ENCODE measurements around the gene ZNF823. TPM values are rescaled to one million over a fixed set of nuclear protein-coding genes. Genes with fewer than 3 reads are reported as not detected.

The ZNF823 gene
- total RNA-seq, 1 experiment from 2014 or later = 17.0 TPM

DNA sequence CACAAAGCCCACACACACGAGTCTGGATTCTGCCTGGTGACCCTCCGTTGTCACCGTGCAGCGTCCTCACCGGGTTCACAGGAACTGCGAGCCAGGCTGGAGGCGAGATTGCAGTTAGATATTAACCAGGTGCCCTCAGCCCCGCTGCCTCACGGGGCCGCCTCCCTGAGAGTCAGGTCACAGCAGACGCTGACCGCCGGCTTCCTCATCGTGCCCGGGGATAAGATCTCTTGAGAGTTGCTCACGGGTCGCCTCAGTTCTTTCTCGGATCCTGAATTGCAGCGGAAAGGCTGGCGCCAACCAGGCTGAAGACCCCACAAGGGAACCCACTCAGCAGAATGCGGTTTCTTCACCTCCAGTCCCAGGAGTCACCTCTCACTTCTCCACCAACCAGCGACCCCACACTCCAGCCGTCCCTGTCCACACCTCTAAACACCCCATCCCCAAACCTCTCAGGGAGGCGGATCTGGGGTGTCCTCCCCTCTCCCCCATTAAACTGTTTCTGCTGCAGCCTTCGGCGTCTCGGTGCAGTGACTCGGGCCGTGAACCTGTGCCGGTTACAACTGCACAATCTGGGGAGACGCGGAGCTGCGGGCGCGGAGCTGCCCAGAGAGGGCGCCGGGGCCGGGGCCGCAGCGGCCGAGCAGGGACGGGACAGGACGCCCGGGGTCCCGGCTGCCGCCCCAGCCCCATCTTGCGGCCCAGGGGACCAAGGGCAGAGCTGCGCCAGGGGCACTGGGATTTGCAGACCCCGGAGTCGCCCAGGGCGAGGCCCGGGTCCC, 591 bp downstream of the ZNF823 start:
- peak; percentile 70 for DNase-seq (ENCODE audit: low read depth)

DNA sequence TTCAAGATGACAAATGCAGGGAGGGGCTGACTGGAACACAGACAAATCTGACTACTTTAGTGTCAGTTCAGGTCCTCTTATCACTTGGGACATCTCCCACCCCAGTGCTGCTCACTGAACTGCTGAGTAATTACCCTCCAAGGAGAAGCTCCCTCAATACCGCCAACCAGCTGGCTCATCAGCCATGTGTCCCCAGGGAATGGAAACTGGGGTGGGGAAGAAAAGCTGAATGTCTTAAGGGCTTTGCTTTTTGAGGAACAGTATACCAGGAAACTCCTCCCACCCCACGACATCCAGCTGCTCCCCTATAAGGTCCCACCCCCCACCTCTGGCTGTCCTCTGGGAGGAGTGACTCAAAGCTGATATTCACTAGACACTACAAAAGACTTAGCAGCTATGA, 2.0 kb downstream of the ZNF823 start:
- DNase-seq (ENCODE audit: low read depth) = peak; percentile 93

DNA sequence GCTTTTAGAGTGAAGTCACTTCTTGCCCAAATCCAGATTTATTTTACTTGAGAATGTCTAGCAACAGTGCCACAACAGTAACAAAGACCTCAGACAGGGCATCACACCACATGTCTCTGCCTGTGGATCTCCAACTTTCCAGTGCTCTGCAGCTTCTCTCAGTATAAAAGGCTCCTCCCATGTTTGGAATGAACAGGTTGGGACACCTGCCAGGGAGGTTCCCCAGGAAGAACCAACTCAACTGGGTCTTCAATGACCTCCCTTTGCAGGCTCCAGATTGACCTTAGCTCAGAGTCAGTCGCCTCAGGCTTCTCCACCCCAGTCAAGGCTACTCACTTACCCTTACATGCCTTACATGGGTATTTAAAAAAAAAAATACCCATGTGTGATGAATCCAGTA, 3.4 kb downstream of the ZNF823 start:
- no peak for DNase-seq (ENCODE audit: low read depth)

DNA sequence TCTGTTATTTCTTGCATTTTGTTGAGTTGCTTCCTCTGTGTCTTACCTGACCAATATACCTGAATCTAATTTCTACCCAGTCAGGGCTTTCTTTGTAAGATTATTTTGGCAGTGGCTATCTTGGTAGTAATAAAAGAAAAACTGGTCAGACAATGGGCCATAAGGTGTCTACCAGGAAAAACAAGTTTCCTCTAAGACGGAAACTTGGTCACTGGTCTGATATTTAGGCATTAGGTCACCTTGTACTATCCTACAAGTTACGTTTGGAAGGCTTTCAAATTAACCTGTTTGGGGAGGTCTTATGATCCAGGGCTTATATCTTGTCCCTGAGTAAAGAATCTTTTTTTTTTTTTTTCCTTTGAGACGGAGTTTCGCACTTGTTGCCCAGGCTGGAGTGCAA, 9.2 kb downstream of the ZNF823 start:
- no peak for DNase-seq (ENCODE audit: low read depth)

DNA sequence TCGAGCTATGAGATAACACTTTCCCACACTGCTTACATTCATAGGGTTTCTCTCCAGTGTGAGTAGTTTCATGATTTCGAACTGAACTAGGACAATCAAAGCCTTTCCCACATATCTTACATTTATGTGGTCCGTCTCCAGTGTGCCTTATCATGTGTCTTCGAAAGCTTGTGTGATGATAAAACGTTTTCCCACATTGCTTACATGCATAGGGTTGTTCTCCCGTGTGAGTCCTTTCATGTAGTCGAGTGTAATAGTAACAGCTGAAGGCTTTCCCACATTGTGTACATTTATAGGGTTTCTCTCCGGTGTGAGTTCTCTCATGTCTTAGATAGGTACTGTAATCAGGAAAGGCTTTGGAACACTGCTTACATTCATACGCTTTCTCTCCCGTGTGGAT, 16.3 kb downstream of the ZNF823 start:
- peak; percentile 6 for DNase-seq (ENCODE audit: low read depth)

DNA sequence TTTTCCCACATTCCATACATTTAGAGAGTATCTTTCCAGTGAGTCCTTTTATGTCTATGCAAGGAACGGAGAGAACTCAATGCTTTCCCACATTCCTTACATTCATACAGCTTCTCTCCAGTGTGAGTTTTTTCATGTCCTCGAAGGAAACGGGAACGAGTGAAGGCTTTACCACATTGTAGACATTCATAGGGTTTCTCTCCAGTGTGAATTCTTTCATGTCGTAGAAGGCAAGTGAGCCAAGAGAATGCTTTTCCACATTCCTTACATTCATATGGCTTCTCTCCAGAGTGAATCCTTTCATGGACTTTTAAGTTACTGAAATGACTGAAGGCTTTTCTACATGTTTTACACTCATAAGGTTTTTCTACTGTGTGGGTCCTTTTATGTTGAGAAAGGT, 17.1 kb downstream of the ZNF823 start:
- DNase-seq (ENCODE audit: low read depth) = no peak

DNA sequence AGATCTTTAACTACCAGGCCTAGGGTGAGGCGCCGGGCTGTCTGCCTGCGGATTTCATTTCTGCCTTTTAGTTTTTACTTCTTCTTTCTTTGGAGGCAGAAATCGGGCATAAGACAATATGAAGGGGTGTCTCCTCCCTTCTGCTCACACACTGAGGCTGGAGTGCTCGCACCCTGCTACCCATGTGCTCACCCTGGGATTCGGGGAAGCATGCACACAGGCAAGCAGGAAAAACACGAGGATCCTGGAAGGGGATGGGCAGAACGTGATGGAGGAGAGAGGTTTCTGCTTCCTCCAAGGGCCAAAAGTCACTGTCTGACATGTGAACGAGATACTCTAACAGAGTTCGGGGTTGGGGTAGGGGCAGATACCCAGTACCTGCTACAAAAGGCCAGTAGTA, 28.4 kb downstream of the ZNF823 start:
- no peak for DNase-seq (ENCODE audit: low read depth)

DNA sequence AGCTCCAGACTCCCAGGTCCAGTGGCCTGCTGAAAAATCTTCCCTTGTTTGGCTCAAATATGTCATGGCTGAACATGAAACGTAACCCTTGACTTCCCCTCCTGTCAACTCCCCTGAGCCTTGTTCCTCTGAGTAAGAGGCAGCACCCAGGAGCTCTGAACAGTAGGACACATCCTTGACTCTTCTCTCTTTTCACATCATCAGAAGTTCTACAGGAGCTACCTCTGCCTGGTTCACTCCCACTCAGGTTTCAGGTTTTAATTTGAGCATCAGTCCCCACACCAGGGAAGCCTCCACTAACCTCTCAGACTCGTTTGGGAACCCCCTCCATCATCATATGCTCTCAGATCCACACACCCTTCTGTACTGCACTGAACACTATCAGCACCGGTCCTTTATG, 30.3 kb downstream of the ZNF823 start:
- no peak for DNase-seq (ENCODE audit: low read depth)

DNA sequence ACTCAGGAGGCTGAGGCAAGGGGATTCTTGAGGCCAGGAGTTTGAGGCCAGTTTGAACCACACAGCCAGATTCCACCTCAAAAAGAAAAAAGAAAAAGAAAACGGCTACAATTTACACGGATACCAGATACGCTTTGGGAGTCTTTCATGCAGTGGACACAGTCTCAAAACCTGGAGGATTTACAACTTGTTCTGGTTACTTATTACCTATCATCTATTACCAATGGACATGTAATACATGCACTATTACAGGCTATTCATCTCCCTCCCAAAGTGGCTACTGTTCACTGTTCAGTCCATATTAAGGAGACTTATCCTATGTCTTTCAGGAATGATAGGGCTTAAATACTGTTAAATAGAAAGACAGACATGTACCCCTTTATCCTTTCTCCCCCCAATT, 33.3 kb downstream of the ZNF823 start:
- no peak for DNase-seq (ENCODE audit: low read depth)

DNA sequence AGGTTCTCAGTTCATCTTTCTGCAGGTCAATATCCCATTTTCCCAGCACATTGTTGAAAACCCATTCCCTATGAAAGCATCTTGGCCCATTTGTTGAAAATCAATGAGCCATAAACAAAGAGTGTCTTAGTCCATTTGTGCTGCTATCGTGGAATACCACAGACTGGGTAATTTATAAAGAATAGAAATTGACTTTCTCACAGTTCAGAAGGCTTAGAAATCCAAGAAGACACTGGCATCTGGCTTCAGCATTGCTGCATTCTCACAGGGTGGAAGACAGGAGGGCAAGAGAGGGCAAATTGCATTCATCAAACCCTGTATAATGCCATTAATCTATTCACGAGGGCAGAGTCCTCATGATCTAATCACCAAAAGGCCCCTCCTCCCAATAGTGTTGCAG, 34.1 kb downstream of the ZNF823 start:
- DNase-seq (ENCODE audit: low read depth) = no peak

DNA sequence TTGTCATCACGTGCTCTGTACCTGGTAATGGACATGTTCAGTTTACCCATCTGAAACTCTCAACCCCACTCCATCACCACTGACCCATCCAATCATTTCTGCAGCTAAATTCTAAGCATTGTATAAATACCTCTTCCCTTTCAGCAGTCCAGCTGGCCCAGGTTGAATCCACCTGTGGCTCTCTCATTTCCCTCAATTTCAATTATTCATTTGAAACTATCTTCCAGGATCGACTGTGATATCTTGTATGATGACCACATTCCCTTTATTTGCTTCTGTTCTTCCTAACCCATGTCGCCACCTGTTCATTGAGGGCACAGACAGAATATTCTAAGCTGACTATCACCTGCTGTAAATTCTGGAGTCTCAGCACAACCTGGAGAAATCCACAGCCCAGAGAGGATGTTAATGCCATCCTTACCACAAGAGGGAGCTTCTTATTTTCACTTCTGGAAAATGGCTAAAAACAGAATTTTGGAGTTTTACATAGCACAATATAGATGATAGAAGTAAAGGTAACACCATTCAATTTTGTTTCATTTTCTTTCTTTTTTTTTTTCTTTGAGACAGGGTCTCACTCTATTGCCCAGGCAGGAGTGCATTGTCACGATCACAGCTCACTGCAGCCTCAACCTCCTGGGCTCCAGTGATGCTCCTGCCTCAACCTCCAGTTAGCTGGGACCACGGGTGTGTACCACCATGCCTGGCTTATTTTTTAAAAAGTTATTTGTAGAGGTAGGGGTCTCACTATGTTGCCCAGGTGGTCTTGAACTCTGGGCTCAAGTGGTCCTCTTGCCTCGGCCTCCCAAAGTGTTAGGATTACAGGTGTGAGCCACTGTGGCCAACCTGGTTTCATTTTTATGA, 38.6 kb downstream of the ZNF823 start:
- peak; percentile 43 for DNase-seq (ENCODE audit: low read depth)

DNA sequence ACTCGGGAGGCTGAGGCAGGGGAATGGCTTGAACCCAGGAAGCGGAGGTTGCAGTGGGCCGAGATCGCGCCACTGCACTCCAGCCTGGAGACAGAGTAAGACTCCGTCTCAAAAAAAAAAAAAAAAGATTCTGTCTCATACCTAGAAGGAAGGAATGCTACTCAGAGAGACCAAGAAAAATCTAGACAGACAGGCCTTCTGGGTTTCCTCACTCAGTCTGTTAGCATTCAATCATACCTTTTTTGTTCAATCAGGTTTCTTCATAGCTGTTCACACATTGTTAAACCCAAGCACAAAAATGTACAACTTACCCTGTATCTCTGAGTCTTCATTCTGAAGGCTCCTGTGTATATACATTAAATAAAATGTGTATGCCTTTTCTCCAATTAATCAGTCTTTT, 40.5 kb downstream of the ZNF823 start:
- no peak for DNase-seq (ENCODE audit: low read depth)

DNA sequence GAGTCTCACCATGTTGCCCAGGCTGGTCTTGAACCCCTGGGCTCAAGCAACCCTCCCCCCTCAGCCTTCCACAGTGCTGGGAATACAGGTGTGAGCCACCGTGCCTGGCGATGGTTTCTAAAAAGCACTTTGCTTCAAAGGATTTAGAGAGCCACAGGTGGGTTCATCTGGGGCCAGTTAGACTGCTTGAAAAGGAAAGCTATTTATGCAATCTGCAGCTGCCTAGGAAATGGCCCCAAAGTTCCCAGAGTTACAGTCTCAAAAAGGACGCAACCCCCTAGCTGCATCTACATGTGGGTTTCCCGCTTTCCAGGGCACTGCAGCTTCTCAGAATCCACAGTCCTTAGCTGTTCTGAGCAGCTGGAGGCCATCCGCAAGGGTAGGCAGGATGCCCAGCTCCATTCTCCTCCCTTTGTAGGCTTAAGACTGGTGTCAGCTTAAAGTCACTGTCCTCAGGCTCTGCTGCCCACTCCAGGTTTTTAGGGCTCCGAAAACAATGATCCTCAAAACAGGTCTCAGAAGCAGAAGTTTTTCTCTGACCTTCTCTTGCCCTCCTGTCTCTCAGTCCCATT, 41.4 kb downstream of the ZNF823 start:
- no peak for DNase-seq (ENCODE audit: low read depth)

DNA sequence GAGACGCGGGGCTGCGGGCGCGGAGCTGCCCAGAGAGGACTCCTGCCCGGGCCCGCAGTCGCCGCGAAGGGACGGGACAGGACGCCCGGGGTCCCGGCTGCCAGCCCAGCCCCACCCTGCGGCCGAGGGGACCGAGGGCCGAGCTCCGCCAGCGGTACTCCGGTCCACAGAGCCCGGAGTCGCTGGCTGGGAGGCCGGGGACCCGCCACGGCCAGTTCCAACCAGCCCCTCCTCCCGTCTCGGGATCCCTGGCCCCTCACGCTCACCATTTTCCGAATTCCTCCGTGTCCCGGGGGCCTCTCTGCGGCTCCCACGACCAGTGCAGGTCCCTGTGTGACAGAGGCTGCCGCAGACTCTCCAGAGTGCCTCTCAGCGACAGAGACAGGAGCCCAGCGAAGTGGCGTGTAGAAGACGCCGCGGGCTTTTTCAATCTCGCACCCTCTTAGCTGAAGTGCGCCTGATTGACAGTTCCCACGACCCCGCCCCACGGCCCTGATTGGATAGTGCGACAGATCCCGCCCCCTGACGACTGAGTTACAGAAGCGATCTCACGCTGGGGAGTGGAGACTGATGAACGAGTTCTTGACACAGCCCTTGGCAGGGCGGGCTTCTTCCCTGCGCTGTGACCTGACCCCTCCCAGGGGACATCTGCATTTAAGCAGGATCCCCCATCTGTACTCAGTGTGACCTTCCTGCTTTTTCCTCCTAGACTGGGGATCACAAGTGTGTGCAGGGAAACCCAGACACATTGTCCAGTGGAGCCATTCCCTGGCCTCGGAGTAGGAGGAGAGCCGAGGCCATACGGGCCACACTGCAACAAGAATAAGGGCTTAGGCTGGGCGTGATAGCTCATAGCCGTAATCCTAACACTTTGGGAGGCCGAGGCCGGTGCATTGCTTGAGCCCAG, 44.0 kb downstream of the ZNF823 start:
- peak; percentile 90 for DNase-seq (ENCODE audit: low read depth)

DNA sequence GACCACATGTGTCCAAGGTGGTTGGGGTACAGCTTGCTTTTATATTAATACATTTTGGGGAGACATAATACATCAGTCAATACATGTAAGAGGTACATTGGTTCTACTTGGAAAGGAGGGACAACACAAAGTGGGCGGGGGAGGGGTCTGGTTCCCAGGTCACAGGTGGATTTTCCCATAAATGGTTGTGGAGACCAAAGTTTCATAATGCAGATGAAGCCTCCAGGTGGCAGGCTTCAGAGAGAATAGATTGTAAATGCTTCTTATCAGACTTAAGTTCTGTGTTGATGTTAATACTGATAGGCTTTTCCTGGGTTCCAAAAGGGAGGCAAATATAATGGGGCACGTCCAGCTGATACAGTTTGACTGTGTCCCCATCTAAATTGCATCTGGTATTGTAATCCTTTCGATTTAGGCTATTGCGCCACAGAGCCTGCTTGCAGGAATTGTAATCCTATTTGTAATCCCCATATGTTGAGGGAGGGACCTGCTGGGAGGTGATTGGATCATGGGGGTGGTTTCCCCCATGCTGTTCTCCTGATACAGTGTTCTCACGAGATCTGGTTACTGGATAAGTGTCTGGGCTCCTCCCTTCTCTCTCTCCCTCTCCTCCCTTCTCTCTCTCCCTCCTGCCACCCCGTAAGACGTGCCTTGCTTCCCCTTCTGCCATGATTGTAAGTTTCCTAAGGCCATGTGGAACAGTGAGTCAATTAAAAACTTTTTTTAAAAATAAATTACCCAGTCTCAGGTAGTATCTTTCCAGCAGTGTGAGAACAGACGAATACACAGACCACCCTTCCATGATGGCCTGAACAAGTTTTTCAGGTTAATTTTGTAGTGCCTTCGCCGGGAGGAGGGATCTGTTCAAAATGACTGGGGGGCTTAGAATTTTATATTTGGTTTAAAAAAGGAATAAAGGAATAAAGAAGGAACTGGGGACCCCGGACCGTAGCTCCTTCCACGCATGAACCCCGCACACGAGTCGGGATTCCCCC, 44.9 kb downstream of the ZNF823 start:
- DNase-seq (ENCODE audit: low read depth) = peak; percentile 44

DNA sequence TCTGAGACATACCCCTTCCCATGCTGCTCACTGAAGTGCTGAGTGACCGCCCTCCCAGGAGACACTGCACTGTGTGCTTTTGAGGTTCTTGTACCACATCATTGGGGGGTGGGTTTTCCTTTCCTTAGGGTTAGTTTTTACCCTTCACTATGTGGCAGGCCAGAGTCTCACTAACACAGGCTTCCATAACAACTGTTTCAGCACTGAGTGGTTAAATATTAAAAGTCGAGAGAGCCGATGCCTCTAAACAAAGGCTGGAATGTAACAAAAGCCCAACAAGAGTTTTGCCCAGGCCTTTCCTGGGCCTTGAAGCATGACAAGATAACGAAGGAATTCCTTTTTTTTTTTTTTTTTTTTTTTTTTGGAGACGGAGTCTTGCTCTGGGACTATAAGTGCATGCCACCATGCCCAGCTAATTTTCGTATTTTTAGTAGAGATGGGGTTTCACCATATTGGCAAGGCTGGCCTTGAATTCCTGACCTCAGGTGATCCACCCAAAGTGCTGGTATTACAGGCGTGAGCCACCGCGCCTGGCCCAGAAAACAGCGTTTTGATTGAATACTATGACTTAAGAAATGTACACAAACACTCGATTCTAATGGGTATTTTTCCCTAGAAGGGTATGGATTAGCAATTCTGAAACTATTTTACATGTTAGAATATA, 46.5 kb downstream of the ZNF823 start:
- DNase-seq (ENCODE audit: low read depth) = no peak

DNA sequence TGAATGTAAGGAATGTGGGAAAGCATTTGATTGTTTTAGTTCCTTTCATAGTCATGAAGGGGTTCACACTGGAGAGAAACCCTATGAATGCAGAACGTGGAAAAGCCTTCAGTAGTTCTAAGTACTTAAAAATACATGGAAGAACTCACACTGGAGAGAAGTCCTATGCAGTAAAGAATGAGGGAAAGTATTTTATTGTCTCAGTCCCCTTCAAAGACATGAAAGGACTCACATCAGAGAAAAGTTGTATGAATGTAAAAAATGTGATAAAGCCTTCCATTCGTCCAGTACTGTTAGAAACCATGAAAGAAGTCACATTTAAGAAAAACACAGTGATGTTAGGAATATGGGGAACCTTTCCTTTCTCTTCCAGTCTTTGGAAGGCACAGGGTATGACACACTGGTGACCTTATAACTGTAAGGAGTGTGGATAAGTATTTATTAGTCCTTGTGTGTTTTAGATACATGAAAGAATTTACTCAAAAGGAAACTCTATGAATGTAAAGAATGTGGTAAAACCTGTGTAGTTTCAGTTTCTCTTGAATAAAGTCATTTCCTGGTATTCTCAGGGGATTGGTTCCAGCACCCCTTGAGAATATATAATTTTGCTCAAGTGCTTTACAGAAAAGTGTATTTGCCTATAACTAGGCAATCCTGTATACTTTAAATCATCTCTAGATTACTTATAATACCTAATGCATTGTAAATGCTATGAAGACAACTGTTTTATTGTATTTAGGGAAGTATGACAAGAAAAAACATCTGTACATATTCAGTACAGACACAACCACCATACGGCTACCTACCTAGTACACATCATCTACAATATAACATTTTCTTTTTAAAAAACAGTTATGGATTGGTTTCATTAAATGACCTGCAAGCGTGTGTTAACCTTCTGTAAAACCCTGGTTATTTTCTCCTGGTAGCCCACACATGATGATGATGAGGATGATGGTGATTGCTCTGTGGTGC, 52.8 kb downstream of the ZNF823 start:
- DNase-seq (ENCODE audit: low read depth) = no peak

DNA sequence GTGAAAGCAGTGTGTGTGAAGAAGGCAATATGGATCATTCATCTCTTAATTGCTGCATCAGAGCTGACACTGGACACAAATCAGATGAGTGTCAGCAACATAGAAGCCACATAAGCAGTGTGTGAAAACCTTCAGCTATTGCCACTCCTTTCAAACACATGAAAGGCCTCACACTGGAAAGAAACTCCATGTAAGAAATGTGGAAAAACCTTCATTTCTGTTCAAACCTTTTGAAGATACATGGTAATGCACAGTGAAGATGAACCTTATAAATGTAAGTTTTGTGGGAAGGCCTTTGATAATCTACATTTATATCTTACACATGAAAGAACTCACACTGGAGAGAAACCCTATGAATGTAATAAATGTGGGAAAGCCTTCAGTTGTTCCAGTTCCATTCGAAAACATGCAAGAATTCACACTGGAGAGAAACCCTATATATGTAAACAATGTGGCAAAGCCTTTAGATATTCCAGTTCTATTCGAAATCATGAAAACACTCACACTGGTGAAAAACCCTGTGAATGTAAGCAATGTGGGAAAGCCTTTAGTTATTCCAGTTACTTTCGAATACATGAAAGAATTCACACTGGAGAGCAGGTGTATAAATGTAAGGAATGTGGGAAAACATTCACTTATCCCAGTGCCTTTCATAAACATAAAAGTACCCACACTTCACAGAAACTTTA, 53.6 kb downstream of the ZNF823 start:
- no peak for DNase-seq (ENCODE audit: low read depth)
